ENCODE data around the gene CISH. TPM values are rescaled to one million over a fixed set of nuclear protein-coding genes. Genes with fewer than 3 reads are reported as not detected.

CISH gene
- total RNA-seq (2012; rRNA removed) (0.83 and 0.90 TPM in 2 replicates), polyA plus RNA-seq (2012; rRNA removed) (4.0 and 4.6 TPM in 2 replicates), Bru-seq, nascent RNA (percentile 45 among the genes with signal in this experiment), BruChase-seq, experiment 1, labeled RNA remaining after a 6-hour chase (percentile 35 among the genes with signal in this experiment), BruChase-seq, experiment 2, labeled RNA remaining after a 2-hour chase (percentile 35 among the genes with signal in this experiment)
- polyA plus RNA-seq (2012; cell fraction: cytosol; rRNA removed), result 2.3 and 5.7 TPM in 2 replicates
- 3.0 and 6.5 TPM in 2 replicates for polyA plus RNA-seq (2012; cell fraction: nucleus; rRNA removed; ENCODE audit: low replicate concordance)
- long read RNA-seq, partial matches to known transcripts, result 1 of 3 reads
- long read RNA-seq, other reads (novel, unspliced or antisense), result 0 of 3 reads

GRCh38 chr3:50611464-50612233, at the start of gene CISH:
Gene CISH (minus strand): TSS chr3:50611774. CDS start chr3:50611650, 124 bp downstream.
- in situ Hi-C loops (cut with MboI; ENCODE audit: low sequenced_read_pairs) (loop anchor here (5.0 to 25.0 kb wide), 2 partner anchors 39 to 1076 kb away; no protein-coding TSS in a partner anchor), dilution Hi-C loops (cut with HindIII; ENCODE audit: low sequenced_read_pairs, unreplicated experiment) (no loop called here), intact Hi-C loops (cut with micrococcal nuclease) (loop anchor here (1.0 to 10.0 kb wide), 2 partner anchors 9 to 1053 kb away; no protein-coding TSS in a partner anchor)
- no peaks in the 10 kb centered on the region for H4K20me1 ChIP-seq (ENCODE audit: insufficient read depth, low read length)
- peak within 1 kb of the TSS; percentile 70 for H2AK5ac ChIP-seq (ENCODE audit: low read depth, low read length)
- ChIA-PET CTCF (interaction anchor here (0.8 to 3.3 kb wide), 4 partner anchors 10 to 40 kb away, joined by 3 to 20 read pairs (median 6); no protein-coding TSS in a partner anchor), POLR2A (ENCODE audit: unreplicated experiment) (interaction anchor here (1.0 to 1.8 kb wide), 2 partner anchors 10 to 42 kb away, joined by 5 to 8 read pairs; partner anchors contain the start of gene HEMK1)
- H3K14ac ChIP-seq (replicated peaks; ENCODE audit: low read depth, low read length), result peak within 1 kb of the TSS; percentile 70
- DNase-seq (peak; percentile 91), ATAC-seq (ENCODE audit: low read depth) (peak; percentile 82)
- peak within 1 kb of the TSS; percentile 81 for H3K4me3 ChIP-seq (ENCODE audit: insufficient read depth, low read depth, low read length)
- peak within 1 kb of the TSS; percentile 79 for H3K23ac ChIP-seq (ENCODE audit: low read depth, low read length)
- H2BK120ac ChIP-seq (ENCODE audit: low read depth, low read length), result peak within 1 kb of the TSS; percentile 12; the same call in 1 of the 2 replicates
- peaks cover 12% of the 10 kb centered on the region; the same call in 1 of the 2 replicates for H3K36me3 ChIP-seq (ENCODE audit: control insufficient read depth, insufficient read depth, low read length)
- H3K27me3 ChIP-seq (ENCODE audit: control insufficient read depth, insufficient read depth, low read length), result no peaks in the 10 kb centered on the region
- peak within 1 kb of the TSS; percentile 92 for H3K4me2 ChIP-seq (ENCODE audit: low read depth, low read length)
- peaks cover 11% of the 10 kb centered on the region for H3K9me1 ChIP-seq (ENCODE audit: insufficient read depth, low read length)
- no peak within 1 kb of the TSS for H2BK20ac ChIP-seq (ENCODE audit: low read depth, low read length)
- peak within 1 kb of the TSS; percentile 13; the same call in 1 of the 2 replicates for H4K5ac ChIP-seq (ENCODE audit: low read depth, low read length)
- peak within 1 kb of the TSS; percentile 21; the same call in 1 of the 3 replicates for H2BK15ac ChIP-seq (ENCODE audit: low read depth, low read length)
- H3K4ac ChIP-seq (ENCODE audit: low read depth, low read length), result peak within 1 kb of the TSS; percentile 66
- H4K91ac ChIP-seq (ENCODE audit: insufficient read depth, low read depth, low read length), result peak within 1 kb of the TSS; percentile 56; the same call in 1 of the 2 replicates
- WGBS, 2 experiments (ENCODE audit: extremely low coverage in 2 of 2, insufficient read length in 1 of 2), result 1% methylated on average over 53 of the region's 75 CpGs; no CpG with 5 or more reads in 1 of the 2 experiments
- peak within 1 kb of the TSS; percentile 53; the same call in 1 of the 2 replicates for H3K56ac ChIP-seq (ENCODE audit: extremely low read depth, insufficient read depth, low read length)
- H3K4me1 ChIP-seq (ENCODE audit: control insufficient read depth, insufficient read depth, low read length), result peaks cover 4% of the 10 kb centered on the region
- peak within 1 kb of the TSS; percentile 70 for H3K9ac ChIP-seq (ENCODE audit: low read depth, low read length)
- peak within 1 kb of the TSS; percentile 79 for H3K27ac ChIP-seq (ENCODE audit: insufficient read depth, low read length)
- peak within 1 kb of the TSS; percentile 8 to 38; a peak in 1 of 4 replicates for H4K8ac ChIP-seq (ENCODE audit: low read depth in 2 of 2, low read length in 2 of 2)
- H3K79me1 ChIP-seq (ENCODE audit: low read depth in 1 of 2, low read length in 2 of 2), result peaks cover 13% of the 10 kb centered on the region in 2 experiments; a peak in 3 of 4 replicates
- peak within 1 kb of the TSS; percentile 52 for H2BK5ac ChIP-seq (ENCODE audit: low read depth, low read length, poor library complexity, severe bottlenecking)
- H3K18ac ChIP-seq (ENCODE audit: low read depth, low read length), result peak within 1 kb of the TSS; percentile 22; the same call in 1 of the 2 replicates
- no peaks in the 10 kb centered on the region for H3K9me3 ChIP-seq (ENCODE audit: control insufficient read depth, insufficient read depth, low read length)
- H2AFZ ChIP-seq (replicated peaks; ENCODE audit: low read length, poor library complexity), result peak within 1 kb of the TSS; percentile 94
- BruUV-seq (replicated peaks), result no TSS peak
- H2AK9ac ChIP-seq (replicated peaks; ENCODE audit: low read depth, low read length, poor library complexity), result peak within 1 kb of the TSS; percentile 86
- no peak for TF ChIP-seq NFE2L2 (IDR thresholded peaks at IDR 0.05; ENCODE audit: low read depth, low read length)
- TF ChIP-seq FOS (IDR thresholded peaks at IDR 0.05; ENCODE audit: low read depth, low read length), result no peak
- TF ChIP-seq MAZ (IDR thresholded peaks at IDR 0.05; ENCODE audit: borderline replicate concordance, low read depth, low read length), result peak; percentile 72; the same call in 1 of the 2 replicates
- TF ChIP-seq BHLHE40 (IDR thresholded peaks at IDR 0.05; ENCODE audit: low read depth, low read length), result no peak
- no peak for TF ChIP-seq CHD1 (IDR thresholded peaks at IDR 0.05; ENCODE audit: low read depth, low read length)
- TF ChIP-seq RAD21 (IDR thresholded peaks at IDR 0.05; ENCODE audit: low read length), result peak; percentile 31; the same call in 1 of the 2 replicates
- TF ChIP-seq, protein P1, sequence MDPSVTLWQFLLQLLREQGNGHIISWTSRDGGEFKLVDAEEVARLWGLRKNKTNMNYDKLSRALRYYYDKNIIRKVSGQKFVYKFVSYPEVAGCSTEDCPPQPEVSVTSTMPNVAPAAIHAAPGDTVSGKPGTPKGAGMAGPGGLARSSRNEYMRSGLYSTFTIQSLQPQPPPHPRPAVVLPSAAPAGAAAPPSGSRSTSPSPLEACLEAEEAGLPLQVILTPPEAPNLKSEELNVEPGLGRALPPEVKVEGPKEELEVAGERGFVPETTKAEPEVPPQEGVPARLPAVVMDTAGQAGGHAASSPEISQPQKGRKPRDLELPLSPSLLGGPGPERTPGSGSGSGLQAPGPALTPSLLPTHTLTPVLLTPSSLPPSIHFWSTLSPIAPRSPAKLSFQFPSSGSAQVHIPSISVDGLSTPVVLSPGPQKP (IDR thresholded peaks at IDR 0.05; ENCODE audit: borderline replicate concordance, low read depth, low read length), result no peak
- TF ChIP-seq, protein P2, sequence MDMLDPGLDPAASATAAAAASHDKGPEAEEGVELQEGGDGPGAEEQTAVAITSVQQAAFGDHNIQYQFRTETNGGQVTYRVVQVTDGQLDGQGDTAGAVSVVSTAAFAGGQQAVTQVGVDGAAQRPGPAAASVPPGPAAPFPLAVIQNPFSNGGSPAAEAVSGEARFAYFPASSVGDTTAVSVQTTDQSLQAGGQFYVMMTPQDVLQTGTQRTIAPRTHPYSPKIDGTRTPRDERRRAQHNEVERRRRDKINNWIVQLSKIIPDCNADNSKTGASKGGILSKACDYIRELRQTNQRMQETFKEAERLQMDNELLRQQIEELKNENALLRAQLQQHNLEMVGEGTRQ (IDR thresholded peaks at IDR 0.05; ENCODE audit: low read depth, low read length), result peak; percentile 28
- no peak for TF ChIP-seq MAFK (IDR thresholded peaks at IDR 0.05; ENCODE audit: low read depth, low read length)
- peak; percentile 44; the same call in 1 of the 2 replicates for TF ChIP-seq MXI1 (IDR thresholded peaks at IDR 0.05; ENCODE audit: borderline replicate concordance, low read depth, low read length)
- no peak for TF ChIP-seq RCOR1 (IDR thresholded peaks at IDR 0.05; ENCODE audit: insufficient replicate concordance, low read length)
- TF ChIP-seq SMC3 (IDR thresholded peaks at IDR 0.05; ENCODE audit: low read depth, low read length), result no peak
